K562 (cell line): ENCODE data around the gene CHIC2. TPM values are rescaled to one million over a fixed set of nuclear protein-coding genes. Genes with fewer than 3 reads are reported as not detected.

ENCODE experiments used
- ATAC-seq: fragments of 200-7000 bp; cut with Tn5 transposase; 3 replicates; pipeline ENCODE4 v1.9.1; 2020; ENCODE audit warnings: moderate library complexity
- BruUV-seq: library from RNA; stranded (reverse); fragments of 400-500 nt; replicated peaks from 2 replicates; lab custom pipeline; 2021; lab: Mats Ljungman, UMichigan
- CTCF ChIA-PET: fragments of 300-600 bp; formaldehyde crosslinking; extraction: SDS; loops from one replicate; lab custom pipeline; 2021; ENCODE audit warnings: low intra/inter-chr PET ratio; lab: Yijun Ruan, JAX
- POLR2A ChIA-PET: fragments of 300-600, 350-650 bp; sonication (Branson Sonifier 250); formaldehyde crosslinking; extraction: SDS; loops from one replicate; lab custom pipeline; 2021; ENCODE audit warnings: antibody characterized with exemption, inconsistent platforms; lab: Yijun Ruan, JAX
- DNase-seq, 4 experiments: peaks; one replicate each; pipeline versions ENCODE4 v3.0.0 to v3.0.0-alpha.2; 2011 to 2018; ENCODE audit warnings: low spot score in 3 of 4, mixed read lengths in 3 of 4; ENCODE audit errors: extremely low read depth in 1 of 4
- FAIRE-seq: peaks from 2 replicates; lab custom pipeline; 2011; peaks lifted over from hg19 to GRCh38; lab: Jason Lieb, UNC
- H2AFZ ChIP-seq: 2 replicates; pipeline ENCODE4 v1.6.0; 2011; ENCODE audit warnings: low read depth, low read length, control low read depth, inconsistent platforms
- H3K27ac ChIP-seq: fragments of 200-600 bp; 3 replicates; pipeline ENCODE4 v1.8.0; 2011; ENCODE audit warnings: low read depth, mild to moderate bottlenecking, control low read depth, inconsistent platforms, low read length, moderate library complexity, mixed read lengths; ENCODE audit errors: extremely low read depth
- H3K27me3 ChIP-seq, 2 experiments: fragments of 300-600 bp in 1 of 2; 2 replicates in 1 of 2; 3 replicates in 1 of 2; pipeline versions ENCODE4 v1.6.0 to v1.8.0; 2011; ENCODE audit warnings: inconsistent platforms in 2 of 2, low read length in 2 of 2, mild to moderate bottlenecking in 1 of 2, mixed read lengths in 1 of 2, moderate library complexity in 1 of 2; ENCODE audit not compliant: control insufficient read depth in 2 of 2, insufficient read depth in 2 of 2
- H3K36me3 ChIP-seq: fragments of 300-600 bp; 3 replicates; pipeline ENCODE4 v1.8.0; 2011; ENCODE audit warnings: mild to moderate bottlenecking, low read length, inconsistent platforms; ENCODE audit not compliant: control insufficient read depth, insufficient read depth
- H3K4me1 ChIP-seq, 2 experiments: fragments of 200-600 bp in 1 of 2; replicated peaks in 1 of 2; 2 replicates in 1 of 2; 3 replicates in 1 of 2; pipeline versions ENCODE4 v1.5.1 to v1.8.0; 2011; ENCODE audit warnings: inconsistent platforms in 2 of 2, low read length in 2 of 2, mild to moderate bottlenecking in 1 of 2, mixed read lengths in 1 of 2, moderate library complexity in 1 of 2; ENCODE audit not compliant: control insufficient read depth in 2 of 2, insufficient read depth in 2 of 2
- H3K4me2 ChIP-seq: 2 replicates; pipeline ENCODE4 v1.6.1; 2011; ENCODE audit warnings: low read length, control low read depth, inconsistent platforms, mixed read lengths; ENCODE audit not compliant: insufficient read depth
- H3K4me3 ChIP-seq: fragments of 200-600 bp; sonication (generic), shearing (Covaris generic); 2 replicates; pipeline ENCODE4 v1.5.1; 2016; ENCODE audit warnings: control low read depth, inconsistent platforms
- H3K79me2 ChIP-seq: fragments of 200-600 bp; 3 replicates; pipeline ENCODE4 v1.8.0; 2011; ENCODE audit warnings: low read length, inconsistent platforms; ENCODE audit not compliant: control insufficient read depth, insufficient read depth
- H3K9ac ChIP-seq, 2 experiments: 2 replicates each; pipeline versions ENCODE4 v1.6.0 to v1.6.1; 2011; ENCODE audit warnings: low read depth in 2 of 2, low read length in 2 of 2, control low read depth in 1 of 2, inconsistent platforms in 1 of 2, mild to moderate bottlenecking in 1 of 2, mixed read lengths in 1 of 2; ENCODE audit not compliant: insufficient read depth in 1 of 2
- H3K9me1 ChIP-seq: one replicate; pipeline ENCODE4 v1.6.0; 2011; ENCODE audit warnings: inconsistent platforms, mild to moderate bottlenecking, low read length, moderate library complexity; ENCODE audit not compliant: control insufficient read depth, insufficient read depth
- H3K9me3 ChIP-seq: replicated peaks from 2 replicates; pipeline ENCODE4 v1.5.1; 2011; ENCODE audit warnings: low read depth, low read length, inconsistent platforms; ENCODE audit not compliant: control insufficient read depth, insufficient read depth
- H4K20me1 ChIP-seq: replicated peaks from 2 replicates; pipeline ENCODE4 v1.6.1; 2011; ENCODE audit warnings: low read length, inconsistent platforms, mixed read lengths; ENCODE audit not compliant: control insufficient read depth, insufficient read depth
- ATF6 ChIP-seq: sonication (generic); formaldehyde crosslinking; IDR thresholded peaks from 2 replicates; pipeline ENCODE4 v1.4.0; 2020; ENCODE audit warnings: mild to moderate bottlenecking, missing genetic modification reagents
- CHD1 ChIP-seq: fragments of 200-600 bp; sonication (generic); IDR thresholded peaks from one replicate; pipeline ENCODE4 v1.6.1; 2012; ENCODE audit warnings: mild to moderate bottlenecking, moderate library complexity, low read length, inconsistent platforms
- ELF2 ChIP-seq: fragments of 250-450 bp; sonication (Bioruptor Pico); IDR thresholded peaks from 2 replicates; pipeline ENCODE4 v1.5.0; 2021; ENCODE audit warnings: mild to moderate bottlenecking
- EP400 ChIP-seq: fragments of 450-650 bp; IDR thresholded peaks from 2 replicates; pipeline ENCODE4 v1.6.1; 2017; ENCODE audit warnings: antibody characterized with exemption, mild to moderate bottlenecking, moderate library complexity
- HMBOX1 ChIP-seq: sonication (generic); IDR thresholded peaks from 2 replicates; pipeline ENCODE4 v1.6.1; 2016
- KDM5B ChIP-seq: fragments of 200-600 bp; sonication (generic); IDR thresholded peaks from 2 replicates; pipeline ENCODE4 v1.6.1; 2012; ENCODE audit warnings: low read depth, mild to moderate bottlenecking, moderate library complexity, low read length, control low read depth, inconsistent platforms; ENCODE audit not compliant: insufficient replicate concordance
- PPARD ChIP-seq: fragments of 250-450 bp; sonication (Bioruptor Pico); IDR thresholded peaks from 2 replicates; pipeline ENCODE4 v1.8.0; 2022; ENCODE audit warnings: inconsistent platforms, mild to moderate bottlenecking, moderate library complexity
- YY1 ChIP-seq, 3 experiments: IDR thresholded peaks; 2 replicates each; pipeline ENCODE4 v1.6.1; 2011; ENCODE audit warnings: low read length in 2 of 3, mild to moderate bottlenecking in 2 of 3, moderate library complexity in 2 of 3, borderline replicate concordance in 1 of 3, control low read depth in 1 of 3, low read depth in 1 of 3; ENCODE audit not compliant: insufficient read depth in 3 of 3, insufficient replicate concordance in 2 of 3, control insufficient read depth in 1 of 3, insufficient read length in 1 of 3; ENCODE audit errors: extremely low read depth in 1 of 3
- ZC3H4 ChIP-seq: sonication (generic); formaldehyde crosslinking; IDR thresholded peaks from 2 replicates; pipeline ENCODE4 v1.9.0; 2021; ENCODE audit warnings: missing genetic modification reagents, borderline replicate concordance
- ZFX ChIP-seq: sonication (generic); formaldehyde crosslinking; IDR thresholded peaks from 2 replicates; pipeline ENCODE4 v1.8.0; 2022; ENCODE audit warnings: mild to moderate bottlenecking, missing genetic modification reagents, moderate library complexity
- ZNF217 ChIP-seq: sonication (generic); formaldehyde crosslinking; IDR thresholded peaks from 2 replicates; pipeline ENCODE4 v1.8.0; 2022; ENCODE audit warnings: mild to moderate bottlenecking, missing genetic modification reagents
- ZNF384 ChIP-seq: IDR thresholded peaks from 2 replicates; pipeline ENCODE4 v1.6.1; 2012; ENCODE audit warnings: low read depth, low read length, improper control_type of control experiment
- ZNF717 ChIP-seq: fragments of 250-450 bp; sonication (Bioruptor Pico); IDR thresholded peaks from 2 replicates; pipeline ENCODE4 v1.5.0; 2021
- ZNF740 ChIP-seq, 3 experiments: fragments of 200-800 bp in 1 of 3; sonication (Bioruptor generic) in 1 of 3; sonication (generic) in 1 of 3; formaldehyde crosslinking in 1 of 3; IDR thresholded peaks; 2 replicates each; pipeline versions ENCODE4 v1.6.1 to v1.8.0; 2016 to 2022; ENCODE audit warnings: mild to moderate bottlenecking in 2 of 3, missing compliant biosample characterization in 2 of 3, missing genetic modification characterization in 2 of 3, missing genetic modification reagents in 1 of 3
- WGBS: fragments of 100-300 bp; shearing (Covaris generic); methylation state at CpG from one replicate; pipeline ENCODE4 v1.1.6; 2016; ENCODE audit warnings: low coverage, mixed read lengths; ENCODE audit not compliant: insufficient coverage; ENCODE audit errors: missing lambda C conversion rate; 5-methylcytosine and 5-hydroxymethylcytosine counted together
- in situ Hi-C: fragments of 300-500 bp; cut with MboI; formaldehyde crosslinking; loops from 4 replicates; pipeline ENCODE4 v1.15.0; 2018; ENCODE audit warnings: inconsistent platforms, mixed read lengths
- intact Hi-C: fragments of 100-400 bp; cut with micrococcal nuclease; formaldehyde crosslinking; loops from 2 replicates; pipeline ENCODE4 v1.14.2; 2022
- polyA plus RNA-seq, 8 experiments: library from polyadenylated mRNA; depleted of rRNA in 4 of 8; stranded (reverse) in 5 of 8; unstranded in 3 of 8; fragments of >200 nt; fragmentation: Nextera tagmentation in 2 of 8; fragmentation: Illumina TruSeq in 1 of 8; extraction: Ambion mirVana in 2 of 8; extraction: Trizol in 1 of 8; gene quantifications; 2 replicates each; pipeline versions ENCODE4 v1.2.1 to v1.2.3, GENCODE V29; 2011 to 2014; ENCODE audit warnings: inconsistent platforms in 1 of 8, missing spikeins in 1 of 8
- total RNA-seq, 7 experiments: library from RNA; depleted of rRNA in 6 of 7; stranded (reverse); fragments of >200 nt in 6 of 7; fragmentation: Illumina TruSeq in 2 of 7; extraction: Trizol in 2 of 7; gene quantifications; 2 replicates each; pipeline versions ENCODE4 v1.2.1 to v1.2.3, GENCODE V29; 2011 to 2021; ENCODE audit warnings: low replicate concordance in 1 of 7
- TF ChIP-seq, protein P1 (sequence below): sonication (generic); formaldehyde crosslinking; IDR thresholded peaks from 2 replicates; pipeline ENCODE4 v1.8.0; 2022; ENCODE audit warnings: mild to moderate bottlenecking, low read depth, missing genetic modification reagents

The CHIC2 gene
- total and polyA plus RNA-seq, 9 of the 15 experiments (the other 6 are each of a cell fraction or from before 2014, with no cell fraction given): 0.89 to 25.1 (median 12.1) TPM

- no TSS peak for BruUV-seq
- Histone ChIP-seq H3K27me3 (no peaks in the 10 kb centered on the region), H3K36me3 (no peaks in the 10 kb centered on the region), H3K4me1 (peaks cover 7 to 33% of the 10 kb centered on the region in 2 experiments), H3K27ac (peak overlapping the region; percentile 85), H2AFZ (peak overlapping the region; percentile 83), H3K4me3 (peak overlapping the region; percentile 92), H3K9ac (peak overlapping the region; percentile 85 to 87), H3K9me3 (no peaks in the 10 kb centered on the region), H3K4me2 (peak overlapping the region; percentile 91), H3K9me1 (no peaks in the 10 kb centered on the region), H3K79me2 (peaks cover 54% of the 10 kb centered on the region), H4K20me1 (no peaks in the 10 kb centered on the region)
- WGBS: 1% methylated on average over 27 of the region's 38 CpGs
- FAIRE-seq: no peak
- ChIA-PET CTCF (no interaction called here), POLR2A (interaction anchor here (1.1 to 1.9 kb wide), 2 partner anchors 21 to 50 kb away, joined by 3 to 5 read pairs; no protein-coding TSS in a partner anchor)
- in situ Hi-C loops (no loop called here), intact Hi-C loops (no loop called here)
- peak; percentile 66 for ATAC-seq
- DNase-seq: peak; percentile 17 to 46 (median 30)
- TF ChIP-seq HMBOX1 (no peak), ZNF740 (CRISPR knock-in tag; IDR thresholded peaks at IDR 0.05) (0 out of 2 replicates have a peak, but pooled peaks have one; percentile 8), ZNF740 (tag; IDR thresholded peaks at IDR 0.05) (no peak), ZNF717 (CRISPR knock-in tag) (no peak), EP400 (no peak), ZFX (CRISPR knock-in tag) (peak; percentile 95; the same call in 1 of the 2 replicates), KDM5B (peak; percentile 5), YY1 (IDR thresholded peaks at IDR 0.05; ENCODE audit: borderline replicate concordance in 1 of 3, control insufficient read depth in 1 of 3, extremely low read depth in 1 of 3, insufficient read depth in 3 of 3, insufficient read length in 1 of 3, insufficient replicate concordance in 2 of 3, low read depth in 1 of 3, low read length in 2 of 3) (no peak), ELF2 (CRISPR knock-in tag) (0 out of 2 replicates have a peak, but pooled peaks have one; percentile 41), ZNF384 (no peak), ZNF217 (CRISPR knock-in tag) (no peak), CHD1 (peak; percentile 14), PPARD (CRISPR knock-in tag) (no peak), ATF6 (CRISPR knock-in tag) (0 out of 2 replicates have a peak, but pooled peaks have one; percentile 59), ZC3H4 (CRISPR knock-in tag) (peak; percentile 80; the same call in 1 of the 2 replicates)
- TF ChIP-seq, protein P1, sequence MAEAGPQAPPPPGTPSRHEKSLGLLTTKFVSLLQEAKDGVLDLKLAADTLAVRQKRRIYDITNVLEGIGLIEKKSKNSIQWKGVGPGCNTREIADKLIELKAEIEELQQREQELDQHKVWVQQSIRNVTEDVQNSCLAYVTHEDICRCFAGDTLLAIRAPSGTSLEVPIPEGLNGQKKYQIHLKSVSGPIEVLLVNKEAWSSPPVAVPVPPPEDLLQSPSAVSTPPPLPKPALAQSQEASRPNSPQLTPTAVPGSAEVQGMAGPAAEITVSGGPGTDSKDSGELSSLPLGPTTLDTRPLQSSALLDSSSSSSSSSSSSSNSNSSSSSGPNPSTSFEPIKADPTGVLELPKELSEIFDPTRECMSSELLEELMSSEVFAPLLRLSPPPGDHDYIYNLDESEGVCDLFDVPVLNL: no peak
Measured at GRCh38 chr4:54063737-54064316, 578 bp downstream of the CHIC2 start.
